Retinal pigment epithelial cell (primary cell): ENCODE data around the gene METTL8.
A peak's percentile ranks its signal among the peaks of the same experiment; 100 is the strongest.

Source experiments
- DNase-seq: peaks from one replicate; pipeline ENCODE4 v3.0.0-alpha.2; 2010; ENCODE audit warnings: low read depth
- H3K4me3 ChIP-seq: 2 replicates; pipeline ENCODE4 v1.5.1; 2011; ENCODE audit warnings: mild to moderate bottlenecking, low read length, control low read depth, moderate library complexity
- CTCF ChIP-seq: conservative IDR thresholded peaks from 2 replicates; pipeline ENCODE4 v1.5.1; 2011; ENCODE audit warnings: low read depth, low read length, control low read depth, inconsistent platforms

METTL8 gene

GRCh38 chr2:171441470-171441869 lies 7.7 kb upstream of the METTL8 start:
- TF ChIP-seq CTCF, result no peak
- no peak overlapping the region for H3K4me3 ChIP-seq
- no peak for DNase-seq

GRCh38 chr2:171436307-171436706 lies 2.5 kb upstream of the METTL8 start:
- TF ChIP-seq CTCF, result no peak
- peak; percentile 35 for DNase-seq
- no peak overlapping the region for H3K4me3 ChIP-seq

GRCh38 chr2:171434013-171434989 lies 511 bp upstream of the METTL8 start, which contains the start of gene DCAF17:
DCAF17 (plus strand) TSS chr2:171434226; CDS start chr2:171434578, 352 bp downstream.
- TF ChIP-seq CTCF, result no peak
- DNase-seq, result peak; percentile 83
- H3K4me3 ChIP-seq, result peak within 1 kb of the TSS; percentile 89

- DNase-seq, result no peak
- TF ChIP-seq CTCF, result no peak
- peak overlapping the region; percentile 89 for H3K4me3 ChIP-seq
Observed at GRCh38 chr2:171432969-171433762, 624 bp downstream of the METTL8 start.

GRCh38 chr2:171432206-171432968 lies 1.4 kb downstream of the METTL8 start:
- TF ChIP-seq CTCF, result no peak
- no peak overlapping the region for H3K4me3 ChIP-seq
- no peak for DNase-seq

- no peak overlapping the region for H3K4me3 ChIP-seq
- DNase-seq, result no peak
- no peak for TF ChIP-seq CTCF
Observed at GRCh38 chr2:171431677-171432167, 2.1 kb downstream of the METTL8 start.
